ENCODE data around the gene MSH2.
"Not testable (repeated sequence)": the region's sequence is repeated elsewhere in the genome, so short reads cannot be mapped to it uniquely, and the experiment has no call there.

MSH2 gene

GRCh38 chr2:47414682-47415458, 11.9 kb downstream of the MSH2 start:
- DNase-seq, result no peak

- DNase-seq, result no peak
Measured at GRCh38 chr2:47420214-47420613, 17.3 kb downstream of the MSH2 start.

GRCh38 chr2:47420683-47421082, 17.7 kb downstream of the MSH2 start:
- DNase-seq, result not testable (repeated sequence)

- no peak for DNase-seq
Measured at GRCh38 chr2:47422016-47422415, 19.1 kb downstream of the MSH2 start.

GRCh38 chr2:47422560-47422959, 19.6 kb downstream of the MSH2 start:
- DNase-seq, result no peak

- no peak for DNase-seq
Measured at GRCh38 chr2:47426786-47427185, 23.8 kb downstream of the MSH2 start.

GRCh38 chr2:47429795-47430194, 26.8 kb downstream of the MSH2 start:
- no peak for DNase-seq

GRCh38 chr2:47433006-47433405, 30.1 kb downstream of the MSH2 start:
- DNase-seq, result not testable (repeated sequence)

- not testable (repeated sequence) for DNase-seq
Measured at GRCh38 chr2:47433445-47433844, 30.5 kb downstream of the MSH2 start.

- DNase-seq, result peak; percentile 15
Measured at GRCh38 chr2:47437287-47437686, 34.3 kb downstream of the MSH2 start.

- no peak for DNase-seq
Measured at GRCh38 chr2:47438106-47438505, 35.1 kb downstream of the MSH2 start.

GRCh38 chr2:47438783-47439182, 35.8 kb downstream of the MSH2 start:
- no peak for DNase-seq

GRCh38 chr2:47451790-47452189, 48.8 kb downstream of the MSH2 start:
- DNase-seq, result no peak

- DNase-seq, result no peak
Measured at GRCh38 chr2:47452761-47453160, 49.8 kb downstream of the MSH2 start.

GRCh38 chr2:47454818-47455217, 51.9 kb downstream of the MSH2 start:
- not testable (repeated sequence) for DNase-seq

GRCh38 chr2:47455411-47455810, 52.5 kb downstream of the MSH2 start:
- no peak for DNase-seq

GRCh38 chr2:47456851-47457250, 53.9 kb downstream of the MSH2 start:
- no peak for DNase-seq

- DNase-seq, result no peak
Measured at GRCh38 chr2:47457268-47457667, 54.3 kb downstream of the MSH2 start.

- DNase-seq, result no peak
Measured at GRCh38 chr2:47459021-47459420, 56.1 kb downstream of the MSH2 start.

GRCh38 chr2:47460766-47461165, 57.8 kb downstream of the MSH2 start:
- no peak for DNase-seq

- no peak for DNase-seq
Measured at GRCh38 chr2:47471429-47472116, 68.6 kb downstream of the MSH2 start.

- no peak for DNase-seq
Measured at GRCh38 chr2:47479863-47480262, 76.9 kb downstream of the MSH2 start.

GRCh38 chr2:47483191-47483590, 80.2 kb downstream of the MSH2 start:
- no peak for DNase-seq

- DNase-seq, result no peak
Measured at GRCh38 chr2:47484396-47484795, 81.4 kb downstream of the MSH2 start.

- DNase-seq, result no peak
Measured at GRCh38 chr2:47485177-47485576, 82.2 kb downstream of the MSH2 start.
